HUES64 (cell line): ENCODE measurements around the gene KCNQ1.

ENCODE experiments used
- H3K27ac ChIP-seq: 2 replicates; pipeline ENCODE4 v1.7.0; 2013; ENCODE audit warnings: low read depth, low read length, inconsistent platforms
- H3K27me3 ChIP-seq: 2 replicates; pipeline ENCODE4 v1.6.1; 2013; ENCODE audit warnings: mild to moderate bottlenecking, low read length; ENCODE audit not compliant: insufficient read depth
- H3K36me3 ChIP-seq: 2 replicates; pipeline ENCODE4 v1.6.1; 2013; ENCODE audit warnings: mild to moderate bottlenecking, low read length; ENCODE audit not compliant: insufficient read depth
- H3K4me1 ChIP-seq: 2 replicates; pipeline ENCODE4 v1.6.1; 2013; ENCODE audit warnings: mild to moderate bottlenecking, low read length, moderate library complexity; ENCODE audit not compliant: insufficient read depth
- H3K4me3 ChIP-seq: 2 replicates; pipeline ENCODE4 v1.5.1; 2013; ENCODE audit warnings: mild to moderate bottlenecking, low read length, moderate library complexity
- H3K9ac ChIP-seq: 2 replicates; pipeline ENCODE4 v1.6.1; 2013; ENCODE audit warnings: mild to moderate bottlenecking, low read depth, low read length
- H3K9me3 ChIP-seq: 2 replicates; pipeline ENCODE4 v1.6.1; 2013; ENCODE audit warnings: low read depth, low read length; ENCODE audit not compliant: insufficient read depth
- WGBS: fragments of 150-250, 120-280 bp; methylation state at CpG from one replicate; pipeline ENCODE4 v1.1.7; 2013; ENCODE audit warnings: missing lambda C conversion rate; 5-methylcytosine and 5-hydroxymethylcytosine counted together

Gene KCNQ1

DNA sequence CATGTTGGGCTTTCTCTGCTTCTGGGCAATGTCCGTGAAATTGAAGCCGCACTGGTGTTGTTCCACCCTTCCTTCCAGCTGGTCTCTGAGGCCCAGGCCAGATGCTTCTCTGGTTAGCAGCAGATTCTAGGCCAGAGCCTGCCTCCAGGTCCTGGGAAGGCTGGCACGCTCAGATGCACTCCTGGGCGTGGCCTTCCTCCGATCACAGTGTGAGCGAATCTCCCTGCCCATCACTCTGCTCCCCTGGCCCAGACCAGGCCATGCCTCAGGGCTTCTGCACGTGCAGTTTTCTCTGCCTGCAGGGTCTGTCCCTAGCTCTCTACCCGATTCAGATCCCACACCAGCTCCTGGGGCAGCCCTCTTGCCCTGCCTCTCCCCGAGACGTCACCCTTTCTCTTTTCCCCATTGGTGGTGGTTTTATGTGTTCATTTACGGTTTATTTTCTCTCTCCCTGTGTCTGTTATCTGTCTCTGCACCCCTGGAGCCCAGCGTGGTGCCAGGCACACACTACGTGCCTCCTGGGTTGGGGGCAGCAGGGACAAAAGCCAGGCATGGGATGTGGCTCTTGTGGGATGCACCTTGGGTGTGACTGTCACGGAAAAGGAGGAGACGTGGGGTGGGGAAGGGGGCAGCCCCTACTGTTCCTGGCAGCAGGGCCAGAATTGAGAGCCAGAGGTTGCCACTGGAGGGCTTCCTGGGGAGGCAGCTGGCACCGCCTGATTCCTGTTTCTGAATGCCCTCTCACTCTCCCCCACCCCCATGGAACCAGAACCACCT lies 66.0 kb downstream of the KCNQ1 start:
- H3K4me3 ChIP-seq: no peak overlapping the region
- no peak overlapping the region for H3K9ac ChIP-seq
- H3K27me3 ChIP-seq: peaks cover 48% of the 10 kb centered on the region
- H3K4me1 ChIP-seq: no peaks in the 10 kb centered on the region
- H3K9me3 ChIP-seq: no peaks in the 10 kb centered on the region
- 85% methylated on average over 14 of the region's 16 CpGs for WGBS
- no peak overlapping the region for H3K27ac ChIP-seq
- H3K36me3 ChIP-seq: no peaks in the 10 kb centered on the region

DNA sequence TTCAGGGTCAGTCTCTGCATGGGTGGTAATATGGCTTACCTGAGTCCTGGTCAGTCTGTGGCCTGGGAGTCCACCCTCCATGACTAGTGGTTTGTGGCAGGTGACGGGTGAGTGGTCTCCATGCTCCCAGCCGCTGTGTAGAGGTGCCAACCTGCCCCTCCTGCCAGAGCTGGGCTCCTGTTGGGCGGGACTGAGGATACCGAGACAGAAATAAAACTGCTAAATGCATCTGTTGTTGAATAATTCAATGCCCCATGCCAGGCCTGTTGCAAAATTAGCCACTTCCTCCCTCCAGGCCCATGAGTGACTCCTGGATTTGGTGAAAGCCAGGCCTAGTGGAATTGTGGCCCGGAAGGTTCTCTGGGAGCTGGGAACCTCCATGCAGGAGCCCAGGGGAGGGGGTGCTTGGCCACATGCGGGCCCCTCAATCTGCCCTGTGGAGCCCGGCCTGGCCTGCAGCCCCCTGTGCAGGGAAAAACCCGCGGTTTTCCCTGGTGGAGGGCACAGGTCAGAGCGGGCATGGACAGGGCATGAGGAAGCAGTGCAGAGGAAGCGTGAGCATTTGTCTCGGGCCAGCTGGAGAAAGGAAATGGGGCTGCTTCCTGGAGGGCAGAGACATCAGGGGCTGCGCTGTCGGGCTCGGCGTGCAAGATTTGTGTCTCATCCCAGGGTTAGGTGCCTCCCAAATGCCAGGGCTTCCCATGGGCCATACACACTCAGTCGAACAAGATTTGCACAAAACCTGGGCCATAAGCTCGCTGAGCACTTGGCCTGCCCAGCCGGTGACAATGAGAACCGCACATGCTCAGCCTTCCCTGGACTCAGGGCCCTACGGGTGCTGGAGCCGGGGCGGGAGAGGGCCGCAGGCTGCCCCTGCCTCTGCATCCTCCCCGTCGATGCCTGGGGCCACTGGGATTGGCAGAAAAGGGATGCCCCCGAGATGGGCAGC lies 66.9 kb downstream of the KCNQ1 start:
- Histone ChIP-seq H3K27ac (no peak overlapping the region), H3K27me3 (peaks cover 39% of the 10 kb centered on the region), H3K9ac (no peak overlapping the region), H3K4me1 (no peaks in the 10 kb centered on the region), H3K9me3 (no peaks in the 10 kb centered on the region), H3K36me3 (no peaks in the 10 kb centered on the region), H3K4me3 (no peak overlapping the region)
- 93% methylated on average over 27 of the region's 27 CpGs for WGBS

DNA sequence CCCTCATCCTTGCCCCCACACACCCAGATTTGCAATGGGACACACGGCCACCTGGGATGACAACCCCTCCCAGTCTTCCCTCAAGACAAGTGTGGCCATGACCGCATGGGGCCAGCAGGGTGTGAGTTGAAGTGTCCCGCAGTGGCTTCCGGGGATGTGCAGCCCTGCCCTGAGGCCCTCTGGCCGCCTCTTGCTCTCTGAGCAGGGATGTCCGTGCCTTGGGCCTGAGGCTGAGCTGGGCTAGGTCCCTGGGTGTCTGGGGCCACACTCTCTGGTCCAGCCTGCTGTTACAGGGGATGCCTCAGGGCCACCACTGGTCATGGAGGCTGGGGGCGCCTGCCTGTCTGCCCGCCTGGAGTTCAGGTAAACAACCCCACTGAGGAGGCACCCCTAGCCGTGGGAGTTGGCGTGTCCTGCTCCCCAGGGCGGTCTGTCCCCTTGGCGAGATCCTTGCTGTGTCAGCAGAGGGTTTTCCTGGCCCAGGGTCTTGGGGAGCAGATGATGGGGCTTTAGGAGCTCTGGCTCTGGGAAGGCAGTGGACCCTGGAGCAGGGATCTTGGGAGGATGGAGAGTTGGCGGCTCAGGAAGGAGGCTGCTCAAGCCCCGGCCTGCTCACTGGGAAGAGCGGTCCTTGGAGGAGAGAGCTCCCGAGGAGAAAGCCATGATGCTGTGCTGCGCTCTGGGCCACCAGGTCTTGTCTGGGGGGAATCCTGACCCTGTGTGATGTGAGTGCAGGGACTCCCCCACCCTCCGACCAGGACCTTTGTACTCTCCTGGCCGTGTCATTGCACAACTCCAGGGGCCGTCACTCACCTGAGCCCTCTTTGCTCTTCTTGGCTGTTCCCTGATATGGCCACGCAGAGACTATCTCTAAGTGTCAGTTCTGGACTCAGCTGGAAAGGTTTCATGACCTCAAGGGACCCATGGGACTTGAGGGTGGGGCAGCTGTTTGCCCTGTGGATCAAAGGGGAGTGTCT lies 67.9 kb downstream of the KCNQ1 start:
- Histone ChIP-seq H3K9me3 (no peaks in the 10 kb centered on the region), H3K36me3 (no peaks in the 10 kb centered on the region), H3K4me3 (no peak overlapping the region), H3K9ac (no peak overlapping the region), H3K27me3 (peaks cover 29% of the 10 kb centered on the region), H3K27ac (no peak overlapping the region), H3K4me1 (no peaks in the 10 kb centered on the region)
- 92% methylated on average over 21 of the region's 21 CpGs for WGBS

DNA sequence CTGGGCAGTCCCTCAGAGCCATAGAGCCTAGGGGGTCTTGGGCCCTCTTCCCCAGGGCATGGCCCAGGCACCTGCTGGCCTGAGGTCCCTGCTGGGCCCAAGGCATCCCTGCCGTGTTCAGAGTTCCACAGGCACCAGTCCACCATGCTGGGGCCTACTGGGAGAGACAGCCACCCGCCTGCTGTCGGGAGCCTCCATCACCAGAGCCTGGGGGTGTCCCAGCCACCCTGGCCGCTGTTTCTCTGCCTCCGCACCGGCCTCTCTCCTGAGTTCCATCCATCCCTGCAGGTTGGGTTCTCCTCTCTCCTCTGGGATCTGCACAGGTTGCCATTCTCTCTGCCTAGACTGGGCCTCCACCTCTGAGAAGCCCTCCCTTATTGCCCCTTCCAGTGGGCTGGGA lies 68.6 kb downstream of the KCNQ1 start:
- H3K4me3 ChIP-seq: no peak overlapping the region
- H3K27ac ChIP-seq: no peak overlapping the region
- no peaks in the 10 kb centered on the region for H3K4me1 ChIP-seq
- 93% methylated on average over 6 of the region's 6 CpGs for WGBS
- no peak overlapping the region for H3K9ac ChIP-seq
- H3K9me3 ChIP-seq: no peaks in the 10 kb centered on the region
- peaks cover 23% of the 10 kb centered on the region for H3K27me3 ChIP-seq
- H3K36me3 ChIP-seq: no peaks in the 10 kb centered on the region

DNA sequence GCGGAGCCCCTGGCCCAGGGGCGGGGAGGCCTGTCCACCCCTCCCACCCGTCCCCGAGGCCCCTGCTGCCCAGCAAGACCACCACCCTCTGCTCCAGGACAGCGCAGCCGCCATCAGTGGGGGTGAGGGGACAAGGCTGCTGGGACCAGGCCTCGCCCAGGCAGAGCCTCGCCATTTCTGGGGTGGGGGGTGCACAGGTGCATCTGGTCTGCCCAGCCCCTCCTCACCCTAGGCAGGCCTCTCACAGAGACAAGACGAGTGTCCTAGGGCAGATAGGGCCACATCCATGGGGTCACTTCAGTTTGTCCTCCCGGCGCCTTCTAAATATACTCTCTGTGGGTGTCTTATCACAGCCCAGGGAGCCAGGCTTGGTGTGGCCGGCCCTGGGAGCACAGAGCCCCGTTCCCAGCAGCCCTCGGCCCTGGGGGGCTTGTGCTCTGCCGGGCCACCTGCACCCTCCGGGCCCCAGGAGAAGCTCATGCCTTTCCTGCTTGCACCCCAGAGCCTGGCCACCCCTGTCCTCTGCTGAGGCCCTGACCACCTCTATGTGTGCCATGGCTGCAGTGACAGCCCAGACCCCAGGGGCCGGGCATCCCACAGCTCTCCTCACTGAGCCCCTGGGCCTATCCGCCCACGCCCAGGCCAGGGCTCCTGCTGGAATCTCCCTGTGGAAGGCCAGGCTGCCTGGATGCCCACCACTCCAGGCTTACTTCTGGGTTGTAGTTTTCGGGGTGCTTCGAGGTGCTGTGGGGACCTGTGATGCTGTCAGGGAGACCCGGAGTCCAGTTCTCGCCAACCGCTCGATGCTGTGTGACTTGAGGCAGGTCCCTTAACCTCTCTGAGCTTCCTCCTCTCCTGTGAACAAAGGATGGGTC lies 70.8 kb downstream of the KCNQ1 start:
- Histone ChIP-seq H3K36me3 (no peaks in the 10 kb centered on the region), H3K4me3 (no peak overlapping the region), H3K9ac (no peak overlapping the region), H3K4me1 (no peaks in the 10 kb centered on the region), H3K27ac (no peak overlapping the region), H3K9me3 (no peaks in the 10 kb centered on the region), H3K27me3 (peaks cover 13% of the 10 kb centered on the region)
- WGBS: 91% methylated on average over 22 of the region's 25 CpGs

DNA sequence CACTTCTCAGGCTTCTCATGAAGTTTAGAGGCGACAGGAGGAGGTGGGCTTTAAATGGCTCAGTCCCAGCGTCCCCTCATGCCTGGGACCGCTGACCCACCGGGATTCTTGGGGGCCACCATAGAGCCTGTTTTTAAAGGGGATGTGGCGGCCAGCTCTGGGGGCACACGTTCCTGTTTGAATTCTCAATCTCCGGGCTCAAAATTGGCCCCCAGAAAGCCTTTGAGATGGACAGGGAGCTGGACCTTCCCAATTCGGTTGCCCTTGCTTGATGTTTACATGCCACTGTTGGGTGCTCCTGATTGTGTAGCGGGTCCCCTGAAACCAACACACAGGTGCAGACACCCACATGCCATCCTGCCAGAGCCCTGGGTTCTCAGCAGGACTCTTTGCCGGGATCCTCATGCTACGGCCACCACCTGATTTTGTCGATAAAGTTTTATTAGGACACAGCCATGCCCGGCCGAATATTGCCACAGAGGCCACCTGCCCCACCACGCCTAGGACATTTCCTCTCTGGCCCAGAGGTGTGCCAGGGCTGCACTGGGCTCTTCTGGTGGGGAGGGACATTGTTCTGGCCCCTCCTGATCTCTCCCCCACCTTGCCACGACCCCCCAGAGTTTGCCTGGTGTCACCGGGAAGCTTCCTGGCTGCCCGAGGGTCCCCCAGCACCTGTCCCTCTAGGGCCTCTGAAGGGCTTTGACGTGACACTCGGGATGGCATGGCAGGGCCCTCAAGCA lies 71.6 kb downstream of the KCNQ1 start:
- Histone ChIP-seq H3K9ac (no peak overlapping the region), H3K36me3 (no peaks in the 10 kb centered on the region), H3K9me3 (no peaks in the 10 kb centered on the region), H3K4me3 (no peak overlapping the region), H3K27ac (no peak overlapping the region), H3K4me1 (no peaks in the 10 kb centered on the region), H3K27me3 (peaks cover 10% of the 10 kb centered on the region)
- WGBS: 93% methylated on average over 20 of the region's 20 CpGs

DNA sequence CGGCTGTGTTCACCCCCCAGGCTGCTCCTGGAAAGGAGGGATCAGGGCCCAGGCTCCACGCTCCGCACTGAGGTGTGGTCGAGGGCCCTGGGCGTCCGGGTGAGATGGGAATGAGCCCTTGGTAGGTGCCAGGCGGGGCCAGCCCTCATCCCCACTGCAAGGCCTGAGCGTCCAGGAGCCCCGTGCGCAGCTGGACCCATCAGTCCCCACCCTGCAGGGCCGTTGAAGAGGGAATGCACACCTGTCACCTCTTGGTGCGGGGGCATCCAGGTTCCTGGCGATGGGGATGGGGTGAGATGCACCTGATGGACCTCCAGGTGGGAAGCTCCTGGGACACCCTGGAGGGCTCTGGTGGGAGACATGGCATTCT lies 72.2 kb downstream of the KCNQ1 start:
- Histone ChIP-seq H3K4me3 (no peak overlapping the region), H3K9me3 (no peaks in the 10 kb centered on the region), H3K4me1 (no peaks in the 10 kb centered on the region), H3K9ac (no peak overlapping the region), H3K27ac (no peak overlapping the region), H3K36me3 (no peaks in the 10 kb centered on the region), H3K27me3 (peaks cover 9% of the 10 kb centered on the region)
- WGBS: 94% methylated on average over 13 of the region's 13 CpGs

DNA sequence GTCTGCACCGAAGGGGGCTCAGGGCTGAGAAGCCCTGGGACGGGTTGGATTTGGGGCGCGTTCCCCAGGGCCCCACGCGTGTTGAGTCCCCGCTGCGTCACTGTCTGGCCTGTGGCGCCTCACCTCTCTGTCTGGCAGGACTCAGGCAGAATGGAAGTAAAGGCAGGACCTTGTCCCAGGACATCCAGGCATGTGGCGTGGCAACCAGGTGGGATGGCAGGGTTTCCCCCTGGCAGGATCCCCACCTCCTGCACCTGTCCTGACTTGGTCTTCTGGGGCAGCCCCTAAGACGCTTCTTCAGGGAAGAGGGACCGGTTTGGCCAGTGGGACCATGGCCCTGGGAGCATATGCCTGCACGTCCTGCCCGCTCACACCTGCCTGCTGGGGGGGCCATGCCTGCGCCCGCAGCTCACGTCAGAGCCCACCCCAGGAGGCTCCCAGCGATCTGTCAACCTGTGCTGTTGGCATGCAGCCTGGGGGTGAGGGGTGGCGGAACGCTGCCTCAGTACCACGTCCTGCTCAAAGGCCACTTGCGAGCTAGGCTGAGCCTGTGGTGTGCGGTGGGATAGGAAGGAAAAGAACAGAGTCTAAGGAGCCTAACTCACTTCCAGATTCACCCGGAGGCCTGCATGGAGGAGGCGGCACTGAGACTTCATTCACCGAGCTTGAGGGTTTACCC lies 72.7 kb downstream of the KCNQ1 start:
- H3K4me3 ChIP-seq: no peak overlapping the region
- H3K9ac ChIP-seq: no peak overlapping the region
- no peaks in the 10 kb centered on the region for H3K4me1 ChIP-seq
- no peaks in the 10 kb centered on the region for H3K36me3 ChIP-seq
- 89% methylated on average over 26 of the region's 26 CpGs for WGBS
- no peak overlapping the region for H3K27ac ChIP-seq
- H3K27me3 ChIP-seq: 0 out of 2 replicates have a peak, but pooled peaks cover 4% of the 10 kb centered on the region
- H3K9me3 ChIP-seq: no peaks in the 10 kb centered on the region

DNA sequence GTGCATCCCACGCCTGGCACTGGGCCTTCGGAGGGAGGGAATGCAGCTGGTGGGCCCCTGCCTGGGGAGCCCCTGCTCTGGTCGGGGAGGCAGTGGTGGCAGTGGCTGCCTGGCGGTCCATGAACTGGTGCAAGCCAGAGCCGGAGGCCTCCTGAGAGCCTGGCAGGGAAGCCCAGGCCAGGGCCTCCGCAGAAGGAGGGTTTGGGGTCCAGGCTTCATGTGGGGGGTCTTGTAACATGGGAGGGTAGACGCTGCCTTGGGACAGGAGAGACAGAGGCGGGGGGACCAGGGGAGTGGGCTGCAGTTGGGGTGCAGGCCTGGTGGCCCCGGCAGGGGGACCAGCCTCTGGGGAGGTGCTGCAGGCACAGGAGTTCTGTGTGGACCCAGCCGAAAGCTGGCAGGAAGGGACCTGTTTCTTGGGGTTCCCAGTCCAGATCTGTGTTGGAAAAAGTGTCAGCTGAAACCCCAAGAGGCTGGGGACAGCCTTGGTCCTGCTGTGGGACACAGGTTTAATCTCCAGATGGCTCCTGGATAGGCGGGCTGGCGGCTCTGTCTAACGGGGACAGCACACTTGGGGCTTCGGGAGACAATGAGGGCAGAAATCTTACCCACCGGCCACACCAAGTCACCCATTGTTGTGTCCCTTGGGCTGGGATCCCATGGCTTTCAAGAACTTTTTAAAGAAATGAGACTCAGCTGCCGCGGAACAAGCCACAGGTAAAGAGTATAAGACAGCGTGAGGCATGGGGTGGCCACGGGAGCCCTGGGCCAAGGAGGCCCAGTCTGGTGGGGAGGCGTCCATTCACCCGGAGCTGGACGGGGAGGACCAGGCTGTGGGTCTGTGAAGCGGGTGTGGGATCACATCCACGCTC lies 73.5 kb downstream of the KCNQ1 start:
- 92% methylated on average over 24 of the region's 24 CpGs for WGBS
- H3K27me3 ChIP-seq: no peaks in the 10 kb centered on the region

More for the DNA sequence above, 73.5 kb downstream of the KCNQ1 start:
- Histone ChIP-seq H3K27ac (no peak overlapping the region), H3K4me3 (no peak overlapping the region), H3K36me3 (no peaks in the 10 kb centered on the region), H3K9ac (no peak overlapping the region), H3K4me1 (no peaks in the 10 kb centered on the region), H3K9me3 (no peaks in the 10 kb centered on the region)
